ENCODE results near the gene PURB. TPM values are rescaled to one million over a fixed set of nuclear protein-coding genes. Genes with fewer than 3 reads are reported as not detected.
"Not testable (repeated sequence)": the region's sequence is repeated elsewhere in the genome, so short reads cannot be mapped to it uniquely, and the experiment has no call there.

PURB gene
- total RNA-seq, 1 experiment from 2014 or later: 21.3 TPM

GRCh38 chr7:44842675-44843074 lies 42.7 kb downstream of the PURB start:
- not testable (repeated sequence) for H2BK12ac ChIP-seq (ENCODE audit: insufficient read length, low read depth, low read length); H3K56ac ChIP-seq (ENCODE audit: insufficient read length, low read depth, low read length); H4K91ac ChIP-seq (ENCODE audit: insufficient read length, low read depth, low read length); H3K27me3 ChIP-seq (ENCODE audit: insufficient read depth, low read length); H3K9me3 ChIP-seq (ENCODE audit: control insufficient read depth, low read depth, low read length); H3K23me2 ChIP-seq (ENCODE audit: insufficient read length, low read depth, low read length, poor library complexity, severe bottlenecking); H3T11ph ChIP-seq (ENCODE audit: low read length); H2AK5ac ChIP-seq (ENCODE audit: insufficient read length, low read length); H2BK120ac ChIP-seq (ENCODE audit: low read depth, low read length, poor library complexity, severe bottlenecking); H4K5ac ChIP-seq (ENCODE audit: insufficient read length, low read depth, low read length); H3K27ac ChIP-seq (ENCODE audit: insufficient read length, low read depth, low read length); H3K4me1 ChIP-seq (ENCODE audit: insufficient read depth, low read length); H3K9me3 Mint-ChIP-seq; H2BK5ac ChIP-seq (ENCODE audit: insufficient read length, low read length); H2BK15ac ChIP-seq (ENCODE audit: low read depth, low read length); H3K4ac ChIP-seq (ENCODE audit: low read depth, low read length); H3K27me3 Mint-ChIP-seq (ENCODE audit: low read depth); H2AFZ ChIP-seq (ENCODE audit: low read length); H3K23ac ChIP-seq (ENCODE audit: insufficient read length, low read depth, low read length); DNase-seq; H4K20me1 ChIP-seq (ENCODE audit: control insufficient read depth, insufficient read depth, insufficient read length); H3K14ac ChIP-seq (ENCODE audit: insufficient read depth, low read length); H3K4me3 Mint-ChIP-seq; H3K9ac ChIP-seq (ENCODE audit: extremely low read depth, insufficient read length, low read length); H3K18ac ChIP-seq (ENCODE audit: insufficient read length, low read depth, low read length); H4K8ac ChIP-seq (replicated peaks; ENCODE audit: insufficient read length, low read depth, low read length); H3K4me2 ChIP-seq (ENCODE audit: insufficient read depth, insufficient read length, low read length); H2BK20ac ChIP-seq (ENCODE audit: low read depth, low read length, poor library complexity, severe bottlenecking); H3K79me1 ChIP-seq (ENCODE audit: insufficient read depth, low read depth, low read length, poor library complexity, severe bottlenecking)
- H3K79me2 ChIP-seq (ENCODE audit: insufficient read depth, low read length): peaks cover 23% of the 10 kb centered on the region; the same call in 1 of the 2 replicates
- Mint-ChIP-seq H3K4me1 (peaks cover 5 to 13% of the 10 kb centered on the region in 2 experiments), H3K27ac (0 out of 7 replicates have a peak overlapping the region, but pooled peaks of 1 of the 3 experiments have one; percentile 3), H3K36me3 (ENCODE audit: insufficient read depth in 1 of 3, low read depth in 3 of 3) (peaks cover 25 to 40% (median 38%) of the 10 kb centered on the region in 3 experiments)
- no CpG with 5 or more reads among the region's 8 CpGs for WGBS (ENCODE audit: extremely low coverage, insufficient read length, low lambda C conversion rate)

All from H9 (cell line).